PC-9 (cell line): Measurements from ENCODE around the gene PSMD1. TPM values are rescaled to one million over a fixed set of nuclear protein-coding genes. Genes with fewer than 3 reads are reported as not detected.
A peak's percentile ranks its signal among the peaks of the same experiment; 100 is the strongest.

Source experiments
- BruUV-seq: library from RNA; stranded (reverse); fragments of 400-500 nt; replicated peaks from 2 replicates; lab custom pipeline; 2021; lab: Mats Ljungman, UMichigan
- CTCF ChIA-PET: fragments of 300-600 bp; sonication (Branson Sonifier 250); formaldehyde crosslinking; loops from one replicate; lab custom pipeline; 2022; ENCODE audit warnings: antibody characterized with exemption; lab: Charles Lee
- POLR2A ChIA-PET: fragments of 300-600 bp; sonication (Branson Sonifier 250); formaldehyde crosslinking; loops from one replicate; lab custom pipeline; 2022; ENCODE audit warnings: antibody characterized with exemption; ENCODE audit not compliant: unreplicated experiment; lab: Charles Lee
- DNase-seq, 2 experiments: peaks; one replicate each; pipeline versions ENCODE4 v3.0.0 to v3.0.0-alpha.2; 2015 to 2022; ENCODE audit warnings: mixed read lengths in 1 of 2
- H2AFZ ChIP-seq: fragments of 200-600 bp; sonication (generic); 2 replicates; pipeline ENCODE4 v1.8.1; 2017; ENCODE audit warnings: antibody characterized with exemption
- H3F3A ChIP-seq: fragments of 200-600 bp; sonication (generic); 2 replicates; pipeline ENCODE4 v1.8.1; 2017; ENCODE audit warnings: antibody characterized with exemption, mild to moderate bottlenecking, low read depth; ENCODE audit not compliant: insufficient read depth
- H3K27ac ChIP-seq: fragments of 200-600 bp; sonication (generic); 2 replicates; pipeline ENCODE4 v1.6.1; 2016; ENCODE audit warnings: mixed run types
- H3K27me3 ChIP-seq: fragments of 200-600 bp; sonication (generic); 2 replicates; pipeline ENCODE4 v1.6.1; 2016; ENCODE audit warnings: low read depth, mixed run types; ENCODE audit not compliant: insufficient read depth
- H3K36me3 ChIP-seq: fragments of 200-600 bp; sonication (generic); 2 replicates; pipeline ENCODE4 v1.6.1; 2016; ENCODE audit warnings: low read depth, mixed run types
- H3K4me1 ChIP-seq: fragments of 200-600 bp; sonication (generic); replicated peaks from 2 replicates; pipeline ENCODE4 v1.6.1; 2016; ENCODE audit warnings: mixed run types; ENCODE audit not compliant: insufficient read depth
- H3K4me2 ChIP-seq: fragments of 200-600 bp; sonication (generic); 2 replicates; pipeline ENCODE4 v1.6.1; 2017; ENCODE audit warnings: mixed run types
- H3K4me3 ChIP-seq: fragments of 200-600 bp; sonication (generic); 2 replicates; pipeline ENCODE4 v1.6.1; 2016; ENCODE audit warnings: mixed run types
- H3K79me2 ChIP-seq: fragments of 200-600 bp; sonication (generic); 2 replicates; pipeline ENCODE4 v1.6.1; 2017; ENCODE audit warnings: low read depth, mixed run types
- H3K9me2 ChIP-seq: fragments of 200-600 bp; sonication (generic); 2 replicates; pipeline ENCODE4 v1.8.1; 2017; ENCODE audit warnings: mild to moderate bottlenecking; ENCODE audit not compliant: insufficient read depth
- H3K9me3 ChIP-seq: fragments of 200-600 bp; sonication (generic); 2 replicates; pipeline ENCODE4 v1.8.1; 2016; ENCODE audit warnings: low read depth; ENCODE audit not compliant: insufficient read depth
- H4K20me1 ChIP-seq: fragments of 200-600 bp; sonication (generic); 2 replicates; pipeline ENCODE4 v1.8.1; 2017; ENCODE audit not compliant: insufficient read depth
- EZH2 ChIP-seq: fragments of 200-600 bp; sonication (generic); IDR thresholded peaks from 2 replicates; pipeline ENCODE4 v1.8.0; 2017; ENCODE audit warnings: antibody characterized with exemption, low read depth
- intact Hi-C: fragments of 100-400 bp; cut with micrococcal nuclease; formaldehyde crosslinking; loops from one replicate; pipeline ENCODE4 v1.10.0; 2022; ENCODE audit not compliant: unreplicated experiment
- total RNA-seq: library from RNA; stranded (reverse); gene quantifications from 2 replicates; pipeline ENCODE4 v1.2.3, GENCODE V29; 2021
- TF ChIP-seq, protein P1 (sequence below): fragments of 200-600 bp; sonication (generic); conservative IDR thresholded peaks from 2 replicates; pipeline ENCODE4 v1.6.1; 2017; ENCODE audit warnings: mixed run types, antibody characterized with exemption, mild to moderate bottlenecking, moderate library complexity

The PSMD1 gene
- total RNA-seq, 1 experiment from 2014 or later: 119 TPM

DNA sequence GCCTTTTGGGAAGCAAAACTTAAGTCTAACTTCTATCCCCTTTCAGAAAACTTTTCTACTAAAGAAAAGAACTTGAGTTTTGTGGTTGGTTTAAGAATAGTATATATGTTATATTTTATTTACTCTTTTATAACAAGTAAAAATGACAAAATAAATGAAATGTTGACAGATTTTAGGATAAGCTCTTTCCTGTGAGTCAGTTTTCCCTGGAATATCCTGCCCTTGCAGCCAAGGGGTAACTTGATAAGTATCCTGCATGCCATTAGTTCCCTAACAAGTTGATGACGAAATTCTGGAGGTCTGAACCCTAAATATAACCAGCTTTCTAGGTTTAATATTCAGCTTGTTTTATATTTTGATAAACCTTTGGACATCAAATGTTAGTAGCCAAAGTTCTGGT is 75.5 kb downstream of the PSMD1 start:
- no peak for DNase-seq
- Histone ChIP-seq H3K4me1 (peaks cover 39% of the 10 kb centered on the region), H3K79me2 (peaks cover 51% of the 10 kb centered on the region), H3F3A (peaks cover 38% of the 10 kb centered on the region; the same call in 1 of the 2 replicates), H3K27me3 (no peaks in the 10 kb centered on the region), H4K20me1 (no peaks in the 10 kb centered on the region; the same call in none of the 2 replicates), H3K4me2 (peak overlapping the region; percentile 22; the same call in 1 of the 2 replicates), H2AFZ (no peak overlapping the region), H3K4me3 (no peak overlapping the region), H3K9me2 (no peaks in the 10 kb centered on the region; the same call in 1 of the 2 replicates), H3K27ac (peak overlapping the region; percentile 46; the same call in 1 of the 2 replicates), H3K9me3 (no peaks in the 10 kb centered on the region), H3K36me3 (peaks cover 6% of the 10 kb centered on the region; the same call in 1 of the 2 replicates)
- CTCF ChIA-PET: no interaction called here
- TF ChIP-seq, protein P1, sequence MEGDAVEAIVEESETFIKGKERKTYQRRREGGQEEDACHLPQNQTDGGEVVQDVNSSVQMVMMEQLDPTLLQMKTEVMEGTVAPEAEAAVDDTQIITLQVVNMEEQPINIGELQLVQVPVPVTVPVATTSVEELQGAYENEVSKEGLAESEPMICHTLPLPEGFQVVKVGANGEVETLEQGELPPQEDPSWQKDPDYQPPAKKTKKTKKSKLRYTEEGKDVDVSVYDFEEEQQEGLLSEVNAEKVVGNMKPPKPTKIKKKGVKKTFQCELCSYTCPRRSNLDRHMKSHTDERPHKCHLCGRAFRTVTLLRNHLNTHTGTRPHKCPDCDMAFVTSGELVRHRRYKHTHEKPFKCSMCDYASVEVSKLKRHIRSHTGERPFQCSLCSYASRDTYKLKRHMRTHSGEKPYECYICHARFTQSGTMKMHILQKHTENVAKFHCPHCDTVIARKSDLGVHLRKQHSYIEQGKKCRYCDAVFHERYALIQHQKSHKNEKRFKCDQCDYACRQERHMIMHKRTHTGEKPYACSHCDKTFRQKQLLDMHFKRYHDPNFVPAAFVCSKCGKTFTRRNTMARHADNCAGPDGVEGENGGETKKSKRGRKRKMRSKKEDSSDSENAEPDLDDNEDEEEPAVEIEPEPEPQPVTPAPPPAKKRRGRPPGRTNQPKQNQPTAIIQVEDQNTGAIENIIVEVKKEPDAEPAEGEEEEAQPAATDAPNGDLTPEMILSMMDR: no peak
- no peak for TF ChIP-seq EZH2
- no TSS peak for BruUV-seq
- intact Hi-C loops: no loop called here
- POLR2A ChIA-PET: interaction anchor here (0.6 kb wide), 1 partner anchor 94 kb away, joined by 4 read pairs; no protein-coding TSS in a partner anchor

DNA sequence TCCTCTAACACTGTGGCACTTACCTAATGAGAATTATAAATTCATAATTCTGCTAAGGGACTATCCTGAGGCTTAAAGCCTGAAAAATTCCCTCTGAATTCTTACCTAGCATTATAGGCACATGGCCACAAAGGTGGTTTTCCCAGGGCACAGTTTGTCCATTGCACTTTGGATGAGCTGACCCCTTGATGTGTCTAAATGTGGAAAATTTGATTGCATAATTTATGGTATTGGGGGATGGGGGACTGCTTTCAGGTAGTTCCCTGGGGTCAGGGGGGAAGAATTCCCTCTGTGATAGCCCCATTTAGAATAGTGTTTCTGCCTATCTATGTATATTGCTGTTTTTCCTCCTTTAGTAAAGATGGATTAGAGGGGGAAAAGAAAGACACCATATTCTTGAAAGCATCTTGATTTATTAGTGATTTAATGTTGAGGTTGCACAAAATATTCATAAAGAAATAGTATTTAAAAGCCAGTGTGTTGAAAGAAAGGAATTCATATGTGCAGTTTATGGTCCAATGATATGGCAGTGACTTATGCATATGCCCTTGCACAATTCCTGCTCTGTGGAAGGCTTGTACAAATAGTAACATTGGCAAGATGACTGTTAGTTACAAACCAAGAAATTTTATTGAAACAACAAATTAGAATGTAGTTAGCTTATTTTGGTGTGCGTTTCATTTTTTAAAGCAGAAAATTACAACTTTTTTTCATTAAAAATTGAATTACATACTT is 76.9 kb downstream of the PSMD1 start:
- H3K9me2 ChIP-seq: no peaks in the 10 kb centered on the region; the same call in 1 of the 2 replicates
- TF ChIP-seq EZH2: no peak
- TF ChIP-seq, protein P1: no peak
- H3K4me3 ChIP-seq: no peak overlapping the region
- H3F3A ChIP-seq: peaks cover 30% of the 10 kb centered on the region; the same call in 1 of the 2 replicates
- H3K4me1 ChIP-seq: peaks cover 34% of the 10 kb centered on the region
- no TSS peak for BruUV-seq
- intact Hi-C loops: no loop called here
- ChIA-PET CTCF (no interaction called here), POLR2A (no interaction called here)
- H3K36me3 ChIP-seq: no peaks in the 10 kb centered on the region
- no peak overlapping the region for H3K4me2 ChIP-seq
- DNase-seq: no peak
- H4K20me1 ChIP-seq: no peaks in the 10 kb centered on the region; the same call in none of the 2 replicates
- H3K9me3 ChIP-seq: no peaks in the 10 kb centered on the region
- peaks cover 45% of the 10 kb centered on the region for H3K79me2 ChIP-seq
- no peaks in the 10 kb centered on the region for H3K27me3 ChIP-seq
- H2AFZ ChIP-seq: no peak overlapping the region
- H3K27ac ChIP-seq: no peak overlapping the region

DNA sequence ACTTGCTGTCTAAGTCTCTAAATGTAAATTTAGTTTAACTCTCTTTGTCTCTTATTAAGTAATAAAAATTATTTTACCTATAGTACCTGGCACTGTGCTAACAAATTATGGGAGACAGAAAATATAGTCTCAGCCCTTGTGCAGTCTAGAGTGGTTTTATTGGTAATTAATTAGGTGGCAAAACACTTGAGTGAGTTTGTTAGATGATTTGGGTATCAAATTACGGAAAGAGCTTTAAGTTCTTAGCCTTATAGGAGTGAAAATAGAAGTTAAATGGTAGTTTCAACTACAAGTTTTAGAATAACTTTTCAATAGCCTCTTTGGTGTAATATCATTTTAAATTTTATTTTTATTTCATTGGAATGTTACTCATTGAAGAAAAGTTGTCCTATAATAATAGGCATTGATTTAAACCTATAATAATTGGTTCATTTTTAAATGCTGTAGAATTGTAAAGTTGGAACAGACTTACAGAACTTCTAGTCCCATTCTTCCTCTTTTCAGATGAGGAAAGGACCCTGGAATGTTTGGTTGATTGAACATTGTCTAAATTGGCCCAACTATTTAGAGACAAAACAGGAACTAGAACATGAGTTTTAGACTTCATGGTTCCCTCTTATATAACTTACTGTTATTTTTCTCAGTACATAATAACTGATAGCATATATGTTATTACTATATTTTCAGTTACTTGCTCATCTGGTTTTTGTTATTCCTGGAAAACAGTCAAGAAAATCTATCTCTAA is 78.4 kb downstream of the PSMD1 start:
- peaks cover 35% of the 10 kb centered on the region for H3K79me2 ChIP-seq
- H4K20me1 ChIP-seq: no peaks in the 10 kb centered on the region; the same call in none of the 2 replicates
- H3K4me2 ChIP-seq: no peak overlapping the region
- no peak for DNase-seq
- no peaks in the 10 kb centered on the region for H3K9me3 ChIP-seq
- peaks cover 27% of the 10 kb centered on the region; the same call in 1 of the 2 replicates for H3F3A ChIP-seq
- 0 out of 2 replicates have a peak, but pooled peaks cover 5% of the 10 kb centered on the region for H3K36me3 ChIP-seq
- no peak for TF ChIP-seq EZH2
- TF ChIP-seq, protein P1: no peak
- H3K27ac ChIP-seq: 0 out of 2 replicates have a peak overlapping the region, but pooled peaks have one; percentile 6
- POLR2A ChIA-PET: no interaction called here
- H3K9me2 ChIP-seq: no peaks in the 10 kb centered on the region; the same call in 1 of the 2 replicates
- intact Hi-C loops: no loop called here
- no peak overlapping the region for H3K4me3 ChIP-seq
- H3K27me3 ChIP-seq: no peaks in the 10 kb centered on the region
- CTCF ChIA-PET: no interaction called here
- no peak overlapping the region for H2AFZ ChIP-seq
- BruUV-seq: no TSS peak
- H3K4me1 ChIP-seq: peaks cover 22% of the 10 kb centered on the region
